Adipocyte (in vitro differentiated cells): Measurements from ENCODE around the gene NKD2.

ENCODE experiments used
- DNase-seq: peaks from one replicate; pipeline ENCODE4 v3.0.0-alpha.2; 2015; ENCODE audit warnings: low read depth
- H3K27me3 ChIP-seq: replicated peaks from 2 replicates; pipeline ENCODE4 v1.7.0; 2013; ENCODE audit warnings: mild to moderate bottlenecking, low read length, moderate library complexity; ENCODE audit not compliant: control insufficient read depth, insufficient read depth
- H3K36me3 ChIP-seq: 2 replicates; pipeline ENCODE4 v1.7.0; 2013; ENCODE audit warnings: low read length, mild to moderate bottlenecking, moderate library complexity; ENCODE audit not compliant: control insufficient read depth, insufficient read depth, severe bottlenecking
- H3K4me1 ChIP-seq: 2 replicates; pipeline ENCODE4 v1.7.0; 2013; ENCODE audit warnings: mild to moderate bottlenecking, low read length, moderate library complexity; ENCODE audit not compliant: control insufficient read depth, insufficient read depth
- H3K4me3 ChIP-seq: 2 replicates; pipeline ENCODE4 v1.7.0; 2013; ENCODE audit warnings: mild to moderate bottlenecking, low read length, moderate library complexity
- H3K9ac ChIP-seq: 2 replicates; pipeline ENCODE4 v1.7.0; 2013; ENCODE audit warnings: mild to moderate bottlenecking, low read length, moderate library complexity
- H3K9me3 ChIP-seq: 2 replicates; pipeline ENCODE4 v1.7.0; 2013; ENCODE audit warnings: mild to moderate bottlenecking, low read length, moderate library complexity; ENCODE audit not compliant: control insufficient read depth

NKD2 gene

DNA sequence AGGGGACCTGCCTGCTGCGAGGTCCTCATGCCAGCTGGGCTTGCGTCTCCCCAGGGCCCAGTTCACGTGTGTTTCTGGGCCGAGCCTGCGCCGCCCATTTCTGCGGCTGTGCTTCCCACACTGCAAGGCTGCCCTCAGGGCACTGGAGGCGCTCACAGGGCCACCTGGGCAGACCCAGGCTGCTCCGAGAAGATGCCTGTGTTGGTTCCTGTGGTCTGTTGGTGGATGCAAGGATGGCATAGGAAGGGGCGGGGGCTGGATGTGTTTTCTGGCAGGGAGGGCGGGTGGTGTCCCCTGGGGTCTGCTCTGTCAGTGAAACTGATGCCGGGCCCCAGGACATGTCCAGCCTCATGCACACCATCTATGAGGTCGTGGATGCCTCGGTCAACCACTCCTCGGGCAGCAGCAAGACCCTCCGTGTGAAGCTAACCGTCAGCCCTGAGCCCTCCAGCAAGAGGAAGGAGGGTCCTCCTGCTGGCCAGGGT is 25.9 kb downstream of the NKD2 start:
- peaks cover 3% of the 10 kb centered on the region for H3K36me3 ChIP-seq
- no peak overlapping the region for H3K4me3 ChIP-seq
- no peaks in the 10 kb centered on the region for H3K9me3 ChIP-seq
- no peak overlapping the region for H3K9ac ChIP-seq
- H3K27me3 ChIP-seq: peaks cover 18% of the 10 kb centered on the region
- DNase-seq: no peak
- H3K4me1 ChIP-seq: no peaks in the 10 kb centered on the region

GRCh38 chr5:1034986-1035385 is 26.4 kb downstream of the NKD2 start:
- Histone ChIP-seq H3K9me3 (no peaks in the 10 kb centered on the region), H3K9ac (no peak overlapping the region), H3K4me3 (no peak overlapping the region), H3K27me3 (peaks cover 15% of the 10 kb centered on the region), H3K4me1 (no peaks in the 10 kb centered on the region), H3K36me3 (peaks cover 3% of the 10 kb centered on the region)
- DNase-seq: no peak

DNA sequence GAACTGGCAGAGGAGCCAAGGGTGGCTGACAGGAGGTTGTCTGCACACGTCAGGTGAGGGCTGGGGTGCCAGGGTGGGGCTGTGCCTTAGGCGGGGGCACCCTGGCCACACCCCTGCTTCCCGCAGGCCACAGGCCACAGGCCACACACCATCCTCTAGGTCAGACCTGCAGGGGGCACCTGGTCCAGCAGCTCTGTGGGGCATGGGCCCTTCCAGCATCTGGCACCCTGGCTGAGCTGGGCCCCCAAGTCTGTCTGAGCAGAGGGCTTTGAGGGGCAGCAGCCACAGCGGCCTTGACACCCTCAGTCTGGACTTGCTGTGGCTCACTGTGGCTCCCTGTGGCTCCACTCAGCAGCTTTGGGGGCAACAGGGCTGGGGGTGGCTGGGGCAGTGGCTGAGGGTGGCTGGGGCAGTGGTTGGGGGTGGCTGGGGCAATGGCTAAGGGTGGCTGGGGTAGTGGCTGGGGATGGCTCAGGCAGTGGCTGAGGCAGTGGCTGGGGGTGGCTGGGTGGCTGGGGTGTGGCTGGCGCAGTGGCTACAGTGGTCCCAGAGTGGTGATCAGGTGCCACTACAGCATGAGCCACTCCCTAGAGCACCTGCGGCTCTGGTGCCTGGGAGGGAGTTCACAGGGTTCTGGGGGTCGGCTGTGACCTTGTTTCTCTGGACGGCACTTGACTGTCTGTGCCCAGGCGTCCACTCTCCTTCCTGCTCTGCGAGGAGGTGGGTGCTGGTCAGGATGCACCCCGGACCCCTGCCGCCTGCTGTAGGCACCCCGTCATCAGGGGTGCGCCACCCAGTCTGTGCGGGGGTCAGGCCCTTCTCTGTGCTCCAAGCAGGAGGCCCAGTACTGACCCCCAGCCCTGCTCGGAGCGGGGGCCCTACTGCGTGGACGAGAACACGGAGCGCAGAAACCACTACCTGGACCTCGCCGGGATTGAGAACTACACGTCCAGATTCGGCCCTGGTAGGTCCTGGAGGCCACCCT is 27.1 kb downstream of the NKD2 start:
- H3K36me3 ChIP-seq: peaks cover 3% of the 10 kb centered on the region
- no peak overlapping the region for H3K4me3 ChIP-seq
- no peaks in the 10 kb centered on the region for H3K4me1 ChIP-seq
- peaks cover 15% of the 10 kb centered on the region for H3K27me3 ChIP-seq
- no peaks in the 10 kb centered on the region for H3K9me3 ChIP-seq
- DNase-seq: no peak
- H3K9ac ChIP-seq: no peak overlapping the region

GRCh38 chr5:1036504-1037122 is 28.0 kb downstream of the NKD2 start:
- Histone ChIP-seq H3K36me3 (peaks cover 3% of the 10 kb centered on the region), H3K9ac (no peak overlapping the region), H3K4me3 (no peak overlapping the region), H3K27me3 (peaks cover 14% of the 10 kb centered on the region), H3K9me3 (no peaks in the 10 kb centered on the region), H3K4me1 (no peaks in the 10 kb centered on the region)
- no peak for DNase-seq

DNA sequence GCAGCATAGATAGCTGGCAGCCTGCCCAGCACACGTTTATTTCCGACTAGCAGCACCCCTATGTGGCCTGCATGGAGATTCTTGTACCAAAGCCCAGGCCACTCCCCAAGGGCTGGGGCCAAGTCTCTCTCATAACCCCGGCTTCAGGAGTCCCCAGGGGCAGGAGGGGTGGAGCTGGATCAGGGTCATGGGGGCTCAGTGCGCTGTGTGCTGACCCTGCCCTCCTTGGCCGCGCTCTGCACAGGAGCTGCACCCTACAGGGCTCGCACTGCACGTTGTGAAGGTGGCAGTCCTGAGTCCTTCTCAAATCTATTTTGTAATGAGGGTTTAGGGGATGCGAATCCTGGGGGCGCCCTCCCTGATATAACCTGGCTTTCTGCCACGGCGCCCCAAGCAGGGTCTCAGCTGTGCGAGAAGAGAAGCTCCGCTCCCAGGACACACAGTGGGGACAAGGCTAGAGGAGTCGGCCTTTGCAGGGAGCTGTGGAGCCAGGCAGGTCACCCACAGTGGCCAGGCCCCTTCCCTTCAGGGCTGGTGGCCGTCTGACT is 28.6 kb downstream of the NKD2 start:
- Histone ChIP-seq H3K27me3 (peaks cover 8% of the 10 kb centered on the region), H3K4me1 (no peaks in the 10 kb centered on the region), H3K9ac (no peak overlapping the region), H3K36me3 (peaks cover 3% of the 10 kb centered on the region), H3K9me3 (no peaks in the 10 kb centered on the region), H3K4me3 (no peak overlapping the region)
- DNase-seq: no peak

GRCh38 chr5:1037671-1038416 is 29.2 kb downstream of the NKD2 start:
- H3K36me3 ChIP-seq: peaks cover 3% of the 10 kb centered on the region
- H3K4me3 ChIP-seq: no peak overlapping the region
- H3K9ac ChIP-seq: no peak overlapping the region
- no peaks in the 10 kb centered on the region for H3K4me1 ChIP-seq
- no peak for DNase-seq
- no peaks in the 10 kb centered on the region for H3K9me3 ChIP-seq
- H3K27me3 ChIP-seq: peaks cover 4% of the 10 kb centered on the region

DNA sequence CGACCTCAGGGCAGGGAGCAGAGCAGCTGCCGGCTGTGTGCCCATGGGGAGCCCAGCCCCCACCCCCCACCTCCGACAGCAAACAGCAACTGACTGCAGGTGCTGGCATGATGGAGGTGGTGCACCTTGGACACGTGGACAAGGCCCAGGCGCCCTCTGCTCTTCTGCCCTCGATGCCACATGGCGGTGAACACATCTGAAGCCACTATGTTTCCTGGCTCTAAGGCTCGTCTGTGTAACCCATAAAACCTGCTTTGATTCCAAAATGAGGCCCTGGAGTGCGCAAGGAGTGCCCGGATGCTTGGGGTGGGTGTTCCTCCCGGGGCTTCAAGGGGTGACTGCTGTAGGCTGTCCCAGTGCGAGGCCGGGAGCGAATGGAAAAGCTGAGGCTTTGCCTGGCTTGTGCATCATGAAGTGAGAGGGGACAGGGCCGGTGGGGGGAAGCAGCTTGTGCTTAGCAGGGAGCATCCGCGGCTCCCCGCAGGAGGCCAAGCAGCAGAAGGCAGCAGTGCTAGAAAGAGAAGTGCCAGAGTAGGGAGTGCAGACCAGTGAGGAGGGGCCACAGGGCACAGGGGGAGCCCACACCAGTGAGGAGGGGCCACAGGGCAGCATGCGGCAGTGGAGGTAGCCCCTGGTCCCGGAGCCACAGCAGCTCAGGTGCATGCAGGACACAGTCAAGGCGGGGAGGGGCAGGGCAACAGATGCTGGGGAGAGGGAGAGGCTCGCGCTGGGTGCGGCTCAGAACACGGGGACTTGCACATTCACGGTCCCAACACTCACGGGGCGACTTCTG is 30.0 kb downstream of the NKD2 start:
- Histone ChIP-seq H3K36me3 (peaks cover 3% of the 10 kb centered on the region), H3K27me3 (peaks cover 3% of the 10 kb centered on the region), H3K4me3 (no peak overlapping the region), H3K9ac (no peak overlapping the region), H3K4me1 (no peaks in the 10 kb centered on the region), H3K9me3 (no peaks in the 10 kb centered on the region)
- DNase-seq: no peak

GRCh38 chr5:1039210-1039548 is 30.6 kb downstream of the NKD2 start:
- no peak overlapping the region for H3K4me3 ChIP-seq
- DNase-seq: no peak

DNA sequence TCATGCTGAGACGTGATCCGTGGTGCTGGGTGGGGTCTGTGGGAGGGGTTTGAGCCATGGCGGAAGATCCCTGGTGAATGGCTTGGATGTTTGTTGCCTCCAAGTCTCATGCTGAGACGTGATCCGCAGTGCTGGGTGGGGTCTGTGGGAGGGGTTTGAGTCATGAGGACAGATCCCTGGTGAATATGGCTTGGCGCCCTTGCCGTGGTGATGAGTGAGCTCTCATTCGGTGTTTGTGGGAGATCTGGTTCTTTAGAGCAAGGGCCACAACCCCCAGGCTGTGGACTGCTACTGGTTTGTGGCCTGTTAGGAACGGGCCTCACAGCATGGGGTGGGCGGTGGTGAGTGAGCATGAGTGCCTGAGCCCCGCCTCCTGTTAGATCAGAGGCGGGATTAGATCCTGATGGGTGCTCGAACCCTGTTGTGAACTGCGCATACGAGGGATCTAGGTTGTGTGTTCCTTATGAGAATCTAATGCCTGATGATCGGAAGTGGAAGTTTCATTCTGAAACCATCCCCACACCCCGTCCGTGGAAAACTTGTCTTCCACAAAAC is 31.2 kb downstream of the NKD2 start:
- H3K4me3 ChIP-seq: no peak overlapping the region
- no peak overlapping the region for H3K9ac ChIP-seq
- peaks cover 2% of the 10 kb centered on the region for H3K36me3 ChIP-seq
- H3K9me3 ChIP-seq: no peaks in the 10 kb centered on the region
- H3K4me1 ChIP-seq: no peaks in the 10 kb centered on the region
- no peaks in the 10 kb centered on the region for H3K27me3 ChIP-seq
- no peak for DNase-seq

More at GRCh38 chr5:1039210-1039548, 30.6 kb downstream of the NKD2 start:
- Histone ChIP-seq H3K4me1 (no peaks in the 10 kb centered on the region), H3K9me3 (no peaks in the 10 kb centered on the region), H3K9ac (no peak overlapping the region), H3K27me3 (no peaks in the 10 kb centered on the region), H3K36me3 (peaks cover 3% of the 10 kb centered on the region)

DNA sequence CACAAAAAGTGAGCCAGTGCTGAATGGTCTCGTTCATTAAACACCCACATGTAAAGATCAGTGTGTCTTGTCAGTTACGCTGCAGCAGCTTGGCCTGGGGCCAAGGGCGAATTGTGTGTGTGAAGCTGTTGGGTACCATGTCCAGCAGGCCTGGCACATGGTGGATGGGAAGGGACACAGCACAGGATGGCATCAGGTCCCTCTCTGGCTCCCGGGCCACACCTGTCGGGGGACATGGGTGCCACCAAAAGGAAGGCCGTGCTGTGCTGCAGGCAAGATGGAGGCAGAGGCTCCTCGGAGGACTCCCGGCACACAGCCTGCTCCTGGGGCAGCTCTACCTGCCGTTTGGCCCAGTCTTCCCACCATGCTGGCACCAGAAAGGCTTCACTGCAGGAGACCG is 32.0 kb downstream of the NKD2 start:
- H3K4me1 ChIP-seq: no peaks in the 10 kb centered on the region
- H3K36me3 ChIP-seq: no peaks in the 10 kb centered on the region
- H3K9me3 ChIP-seq: no peaks in the 10 kb centered on the region
- DNase-seq: no peak
- no peak overlapping the region for H3K4me3 ChIP-seq
- H3K9ac ChIP-seq: no peak overlapping the region
- no peaks in the 10 kb centered on the region for H3K27me3 ChIP-seq
